ENCODE measurements around the gene ZNF256.

GRCh38 chr19:57935731-57936130 lies 11.8 kb downstream of the ZNF256 start:
- TF ChIP-seq CTCF (IDR thresholded peaks at IDR 0.05) (no peak), EP300 (IDR thresholded peaks at IDR 0.05; ENCODE audit: low read depth) (no peak)
